Hepatocyte (in vitro differentiated cells): ENCODE data around the gene TARS1. TPM values are rescaled to one million over a fixed set of nuclear protein-coding genes. Genes with fewer than 3 reads are reported as not detected.
A peak's percentile ranks its signal among the peaks of the same experiment; 100 is the strongest.

Experiments
- DNase-seq: peaks from one replicate; pipeline ENCODE4 v3.0.0-alpha.2; 2016; ENCODE audit warnings: low spot score
- H2AFZ ChIP-seq: fragments of 200-600 bp; sonication (generic); 2 replicates; pipeline ENCODE4 v1.6.0; 2016; ENCODE audit warnings: antibody characterized with exemption, mild to moderate bottlenecking
- H3K27ac ChIP-seq: fragments of 200-600 bp; sonication (generic); 2 replicates; pipeline ENCODE4 v1.5.1; 2016; ENCODE audit warnings: mild to moderate bottlenecking
- H3K27me3 ChIP-seq: fragments of 200-600 bp; sonication (generic); 2 replicates; pipeline ENCODE4 v1.6.1; 2016
- H3K36me3 ChIP-seq: fragments of 200-600 bp; sonication (generic); replicated peaks from 2 replicates; pipeline ENCODE4 v1.5.1; 2016; ENCODE audit warnings: low read depth; ENCODE audit not compliant: insufficient read depth
- H3K4me1 ChIP-seq: fragments of 200-600 bp; sonication (generic); 2 replicates; pipeline ENCODE4 v1.5.1; 2016; ENCODE audit warnings: mild to moderate bottlenecking, moderate library complexity; ENCODE audit not compliant: insufficient read depth
- H3K4me2 ChIP-seq: fragments of 200-600 bp; sonication (generic); 2 replicates; pipeline ENCODE4 v1.6.0; 2016
- H3K4me3 ChIP-seq: fragments of 200-600 bp; sonication (generic); 2 replicates; pipeline ENCODE4 v1.5.1; 2016; ENCODE audit warnings: mild to moderate bottlenecking
- H3K79me2 ChIP-seq: fragments of 200-600 bp; sonication (generic); 2 replicates; pipeline ENCODE4 v1.6.0; 2017; ENCODE audit warnings: mild to moderate bottlenecking
- H3K9me2 ChIP-seq: fragments of 200-600 bp; sonication (generic); replicated peaks from 2 replicates; pipeline ENCODE4 v1.6.0; 2017; ENCODE audit warnings: mild to moderate bottlenecking; ENCODE audit not compliant: insufficient read depth
- H3K9me3 ChIP-seq: fragments of 200-600 bp; sonication (generic); 2 replicates; pipeline ENCODE4 v1.5.1; 2016; ENCODE audit warnings: low read depth, mild to moderate bottlenecking
- H4K20me1 ChIP-seq: fragments of 200-600 bp; sonication (generic); 2 replicates; pipeline ENCODE4 v1.6.0; 2016; ENCODE audit warnings: mild to moderate bottlenecking; ENCODE audit not compliant: insufficient read depth, poor library complexity, severe bottlenecking
- CTCF ChIP-seq: fragments of 200-600 bp; sonication (generic); IDR thresholded peaks from 2 replicates; pipeline ENCODE4 v1.5.1; 2016; ENCODE audit warnings: antibody characterized with exemption, mild to moderate bottlenecking; ENCODE audit not compliant: poor library complexity
- EZH2 ChIP-seq: fragments of 200-600 bp; sonication (generic); IDR thresholded peaks from 2 replicates; pipeline ENCODE4 v1.6.1; 2016; ENCODE audit warnings: antibody characterized with exemption, mild to moderate bottlenecking, borderline replicate concordance
- EZH2phosphoT487 ChIP-seq: fragments of 200-600 bp; sonication (generic); IDR thresholded peaks from one replicate; pipeline ENCODE4 v1.6.1; 2018; ENCODE audit warnings: antibody characterized with exemption, mild to moderate bottlenecking, low read depth, moderate library complexity; ENCODE audit not compliant: unreplicated experiment, severe bottlenecking
- WGBS: methylation state at CpG from one replicate; pipeline ENCODE4 v1.1.6; 2016; ENCODE audit warnings: low lambda C conversion rate; ENCODE audit errors: missing lambda C conversion rate; 5-methylcytosine and 5-hydroxymethylcytosine counted together
- polyA plus RNA-seq: library from polyadenylated mRNA; unstranded; fragments of >200 nt; fragmentation: Nextera tagmentation; extraction: Ambion mirVana; gene quantifications from 2 replicates; pipeline ENCODE4 v1.2.1, GENCODE V29; 2016
- total RNA-seq: library from RNA; depleted of rRNA; stranded (reverse); fragments of >200 nt; gene quantifications from 2 replicates; pipeline ENCODE4 v1.2.3, GENCODE V29; 2014

TARS1 gene
- total and polyA plus RNA-seq, 2 experiments from 2014 or later = 109 to 206 TPM

GRCh38 chr5:33415811-33416354 is 24.9 kb upstream of the TARS1 start:
- H3K4me3 ChIP-seq = no peak overlapping the region
- H3K27ac ChIP-seq = no peak overlapping the region
- H3K27me3 ChIP-seq = no peaks in the 10 kb centered on the region
- no peaks in the 10 kb centered on the region for H3K9me3 ChIP-seq
- H2AFZ ChIP-seq = no peak overlapping the region
- H3K4me1 ChIP-seq = no peaks in the 10 kb centered on the region
- no peak for DNase-seq
- no peak overlapping the region for H3K4me2 ChIP-seq
- 84% methylated on average over 4 of the region's 4 CpGs for WGBS
- H3K36me3 ChIP-seq = no peaks in the 10 kb centered on the region
- no peaks in the 10 kb centered on the region for H3K79me2 ChIP-seq
- TF ChIP-seq EZH2 (no peak), EZH2phosphoT487 (no peak), CTCF (no peak)
- H4K20me1 ChIP-seq = no peaks in the 10 kb centered on the region
- no peaks in the 10 kb centered on the region for H3K9me2 ChIP-seq

GRCh38 chr5:33417632-33418031 is 23.1 kb upstream of the TARS1 start:
- no peak overlapping the region for H2AFZ ChIP-seq
- no peaks in the 10 kb centered on the region for H4K20me1 ChIP-seq
- peaks cover 7% of the 10 kb centered on the region for H3K27me3 ChIP-seq
- no peak for DNase-seq
- no peaks in the 10 kb centered on the region for H3K9me2 ChIP-seq
- no peak overlapping the region for H3K4me2 ChIP-seq
- H3K4me1 ChIP-seq = peaks cover 6% of the 10 kb centered on the region
- H3K79me2 ChIP-seq = no peaks in the 10 kb centered on the region
- H3K9me3 ChIP-seq = no peaks in the 10 kb centered on the region
- no peak overlapping the region for H3K4me3 ChIP-seq
- H3K36me3 ChIP-seq = no peaks in the 10 kb centered on the region
- no peak overlapping the region for H3K27ac ChIP-seq
- TF ChIP-seq CTCF (no peak), EZH2phosphoT487 (no peak), EZH2 (no peak)

DNA sequence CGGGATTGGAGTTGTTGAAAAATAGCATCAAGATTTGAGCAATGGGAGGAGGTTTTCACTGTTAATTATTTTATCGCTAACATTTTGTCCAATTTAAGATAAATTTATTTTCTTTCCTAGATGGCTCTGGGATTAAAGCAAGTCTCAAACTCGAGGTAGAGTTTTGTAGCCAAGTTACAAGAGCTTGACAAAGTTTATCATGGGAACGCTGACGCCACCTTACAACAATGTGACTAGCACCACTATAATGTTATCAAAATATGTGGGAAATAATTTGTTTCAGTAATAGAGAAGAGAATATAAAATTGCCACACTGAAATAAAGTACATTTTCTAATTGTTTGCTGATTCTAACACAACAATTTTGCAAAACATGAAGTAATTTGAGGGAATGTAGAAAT is 19.8 kb upstream of the TARS1 start:
- Histone ChIP-seq H3K9me2 (no peaks in the 10 kb centered on the region), H3K36me3 (no peaks in the 10 kb centered on the region), H3K27ac (no peak overlapping the region), H4K20me1 (no peaks in the 10 kb centered on the region), H3K4me2 (no peak overlapping the region), H3K9me3 (no peaks in the 10 kb centered on the region), H3K4me3 (no peak overlapping the region), H2AFZ (no peak overlapping the region), H3K79me2 (no peaks in the 10 kb centered on the region), H3K27me3 (peaks cover 7% of the 10 kb centered on the region), H3K4me1 (peaks cover 6% of the 10 kb centered on the region)
- DNase-seq = no peak
- TF ChIP-seq EZH2phosphoT487 (no peak), CTCF (no peak), EZH2 (no peak)
- 82% methylated on average over 5 of the region's 5 CpGs for WGBS

GRCh38 chr5:33422191-33422590 is 18.6 kb upstream of the TARS1 start:
- Histone ChIP-seq H2AFZ (no peak overlapping the region), H3K4me2 (peak overlapping the region; percentile 29), H3K36me3 (no peaks in the 10 kb centered on the region), H3K27me3 (peaks cover 7% of the 10 kb centered on the region), H3K9me2 (no peaks in the 10 kb centered on the region), H3K27ac (no peak overlapping the region), H3K9me3 (no peaks in the 10 kb centered on the region), H3K4me1 (peaks cover 6% of the 10 kb centered on the region), H3K79me2 (no peaks in the 10 kb centered on the region), H4K20me1 (no peaks in the 10 kb centered on the region), H3K4me3 (no peak overlapping the region)
- DNase-seq = no peak
- 55% methylated on average over 2 of the region's 2 CpGs for WGBS
- no peak for TF ChIP-seq EZH2
- TF ChIP-seq EZH2phosphoT487 = no peak
